ENCODE measurements around the gene FAM72C.
"Not testable (repeated sequence)": the region's sequence is repeated elsewhere in the genome, so short reads cannot be mapped to it uniquely, and the experiment has no call there.

DNA sequence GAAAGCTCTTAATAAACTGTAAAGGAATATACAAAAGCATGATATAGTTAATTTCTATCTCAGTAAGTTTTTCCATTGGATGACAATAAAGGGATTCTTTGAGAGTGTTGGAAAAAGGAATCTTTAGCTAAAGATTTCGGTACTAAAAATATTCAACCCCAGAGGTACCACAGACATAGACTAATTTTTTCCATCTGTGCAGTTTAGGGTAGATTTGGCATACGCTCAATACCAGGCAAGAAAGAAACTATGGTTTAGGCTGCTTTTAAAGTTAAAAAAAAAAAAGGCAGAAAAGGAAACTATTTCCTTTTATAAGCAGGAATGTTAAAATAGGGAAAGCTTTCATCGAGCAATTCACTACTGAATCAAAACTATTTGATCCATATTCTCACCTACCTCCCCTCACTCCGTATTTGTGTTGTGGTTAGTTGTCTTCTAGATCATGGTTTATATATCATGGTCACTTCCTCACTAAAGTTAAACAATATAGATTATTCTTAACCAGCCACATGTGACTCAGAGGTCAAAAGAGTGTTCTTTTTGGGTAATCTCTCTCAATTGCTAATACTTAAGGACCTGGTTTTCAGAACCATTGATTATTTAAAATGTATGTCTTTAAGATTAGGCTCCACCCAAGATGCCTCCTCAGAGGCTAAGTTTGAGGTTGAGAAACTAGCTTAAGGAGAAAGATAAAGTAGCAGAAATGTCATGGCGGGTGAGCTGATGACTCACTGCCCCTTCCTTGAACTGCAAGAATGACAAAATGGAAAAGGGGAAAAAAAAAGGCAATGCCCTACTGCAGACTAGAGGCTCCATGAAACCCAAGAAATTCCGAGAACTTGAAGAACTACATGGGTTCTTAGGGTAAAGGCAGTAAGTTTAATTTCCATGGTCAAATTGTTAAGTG lies 20.0 kb downstream of the FAM72C start:
- not testable (repeated sequence) for TF ChIP-seq CTCF (IDR thresholded peaks at IDR 0.05; ENCODE audit: poor library complexity, severe bottlenecking); EZH2 (IDR thresholded peaks at IDR 0.05; ENCODE audit: borderline replicate concordance, insufficient read depth, low read length, poor library complexity, severe bottlenecking); EP300 (conservative IDR thresholded peaks at IDR 0.05; ENCODE audit: poor library complexity, severe bottlenecking); REST (IDR thresholded peaks at IDR 0.05; ENCODE audit: borderline replicate concordance); POLR2AphosphoS5 (IDR thresholded peaks at IDR 0.05); SMC3 (conservative IDR thresholded peaks at IDR 0.05; ENCODE audit: poor library complexity); TAF1 (IDR thresholded peaks at IDR 0.05; ENCODE audit: low read depth); RAD21 (conservative IDR thresholded peaks at IDR 0.05)
